OCI-M2 (cell line): Measurements from ENCODE around the gene TARM1.

ENCODE experiments used
- DNase-seq: peaks from one replicate; lab custom pipeline; 2025; ENCODE audit not compliant: unreplicated experiment; lab: John Stamatoyannopoulos, UW

Gene TARM1

GRCh38 chr19:54081032-54081431 is at the start of gene TARM1:
TARM1 (minus strand) TSS chr19:54081365; CDS start chr19:54081340, 25 bp downstream.
- DNase-seq, result no peak

- DNase-seq, result no peak
These were observed 48.4 kb upstream of the TARM1 start for GRCh38 chr19:54129617-54129996.

- no peak for DNase-seq
These were observed 47.8 kb upstream of the TARM1 start for GRCh38 chr19:54128796-54129616.

DNA sequence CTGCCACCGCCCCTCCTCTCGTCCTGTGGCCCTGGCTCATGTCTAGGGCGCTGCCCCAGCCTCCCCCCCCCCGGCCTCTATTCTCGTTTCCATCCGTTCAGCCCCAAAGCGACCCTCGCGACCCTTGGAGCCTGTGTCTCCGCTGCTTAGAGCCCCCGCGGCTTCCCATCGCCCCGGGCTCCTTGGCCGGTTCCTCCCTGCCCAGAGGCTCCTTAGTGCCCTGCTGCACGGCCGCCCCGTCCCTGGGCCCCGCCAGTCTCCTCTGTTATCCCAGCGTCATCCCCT is 47.2 kb upstream of the TARM1 start:
- no peak for DNase-seq

- no peak for DNase-seq
These were observed 46.7 kb upstream of the TARM1 start for GRCh38 chr19:54127688-54128440.

GRCh38 chr19:54125713-54126112 is 44.5 kb upstream of the TARM1 start:
- DNase-seq, result no peak

DNA sequence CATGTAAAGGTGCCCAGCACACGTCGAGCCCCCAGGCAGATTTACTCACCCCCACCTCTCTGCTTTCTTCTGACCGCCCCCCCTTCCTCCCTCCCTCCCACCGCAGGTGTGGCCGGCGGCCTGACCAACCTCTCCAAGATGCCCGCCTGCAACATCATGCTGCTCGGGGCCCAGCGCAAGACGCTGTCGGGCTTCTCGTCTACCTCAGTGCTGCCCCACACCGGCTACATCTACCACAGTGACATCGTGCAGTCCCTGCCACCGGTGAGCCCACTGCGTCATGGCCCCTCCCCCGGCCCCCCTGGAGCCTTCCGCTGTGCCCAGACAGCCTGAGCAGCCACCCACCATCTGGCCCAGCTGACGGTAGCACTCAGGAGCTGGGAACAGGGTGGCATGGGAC is 43.2 kb upstream of the TARM1 start:
- DNase-seq, result no peak

- DNase-seq, result no peak
These were observed 42.5 kb upstream of the TARM1 start for GRCh38 chr19:54123682-54124081.

DNA sequence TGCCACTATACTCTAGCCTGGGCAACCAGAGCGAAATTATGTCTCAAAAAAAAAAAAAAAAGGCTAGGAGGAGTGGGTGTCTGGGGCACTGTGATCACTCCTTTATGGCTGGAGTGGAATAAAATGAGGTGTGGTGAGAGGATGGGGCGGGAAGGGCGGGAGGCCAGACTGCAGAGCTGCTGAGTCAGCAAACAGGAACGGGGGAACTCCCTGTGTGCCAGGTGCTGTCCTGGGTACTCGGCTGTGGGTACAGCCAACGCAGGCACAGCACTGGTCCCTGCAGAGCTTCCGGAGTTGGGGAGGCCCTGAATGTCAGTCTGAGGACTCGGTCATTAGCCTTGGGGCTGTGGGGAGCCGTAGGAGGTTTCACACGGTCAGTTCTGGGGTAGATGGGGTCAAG is 40.1 kb upstream of the TARM1 start:
- DNase-seq, result no peak

GRCh38 chr19:54115109-54116063 is 34.2 kb upstream of the TARM1 start, which contains the start of the genes PRPF31 and TFPT:
PRPF31 (plus strand) TSS chr19:54115754; CDS start chr19:54118279, 2,525 bp downstream.
TFPT (minus strand) TSS chr19:54115657; CDS start chr19:54115269, 388 bp downstream.
- peak; percentile 97 for DNase-seq

GRCh38 chr19:54114340-54115108 is 33.4 kb upstream of the TARM1 start:
- no peak for DNase-seq

GRCh38 chr19:54109651-54110050 is 28.5 kb upstream of the TARM1 start:
- DNase-seq, result no peak

DNA sequence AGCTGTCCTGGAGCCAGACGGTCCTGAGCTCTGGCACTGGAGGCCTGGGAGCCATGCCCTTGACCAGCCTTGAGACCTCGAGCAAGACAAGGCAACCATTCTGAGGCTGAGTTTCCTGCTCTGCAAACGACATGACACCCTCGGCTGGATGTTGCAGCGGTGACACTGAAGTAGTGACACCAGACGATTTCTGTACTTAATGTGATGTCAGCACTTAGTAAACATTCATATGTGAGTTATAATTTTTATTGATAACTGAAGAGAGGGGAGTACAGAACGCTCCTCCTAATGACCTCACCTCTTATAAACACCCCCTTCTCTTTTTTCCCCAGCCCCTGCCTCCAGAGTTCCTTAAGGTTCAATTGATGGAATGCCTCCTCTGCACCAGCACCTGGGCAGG is 27.3 kb upstream of the TARM1 start:
- DNase-seq, result no peak

- DNase-seq, result no peak
These were observed 26.8 kb upstream of the TARM1 start for GRCh38 chr19:54107876-54108490.

DNA sequence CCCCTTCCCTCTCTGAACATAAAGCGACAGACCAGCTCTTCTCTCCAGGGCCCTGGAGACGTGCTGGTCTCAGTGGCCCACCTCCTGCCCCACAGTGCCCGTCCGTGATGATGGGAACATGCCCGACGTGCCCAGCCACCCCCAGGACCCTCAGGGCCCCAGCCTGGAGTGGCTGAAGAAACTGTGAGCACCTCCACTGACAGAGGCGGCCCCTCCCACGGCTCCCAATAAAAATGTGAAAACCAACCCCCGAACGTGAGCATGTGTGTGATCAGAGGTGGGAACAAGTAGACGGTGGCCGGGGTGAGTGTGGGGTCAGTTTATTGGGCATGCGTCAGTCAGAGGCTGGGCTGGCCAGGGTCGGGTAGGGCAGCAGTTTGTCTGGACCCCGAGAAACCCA is 25.6 kb upstream of the TARM1 start:
- DNase-seq, result no peak

- DNase-seq, result no peak
These were observed 24.6 kb upstream of the TARM1 start for GRCh38 chr19:54105796-54106195.

DNA sequence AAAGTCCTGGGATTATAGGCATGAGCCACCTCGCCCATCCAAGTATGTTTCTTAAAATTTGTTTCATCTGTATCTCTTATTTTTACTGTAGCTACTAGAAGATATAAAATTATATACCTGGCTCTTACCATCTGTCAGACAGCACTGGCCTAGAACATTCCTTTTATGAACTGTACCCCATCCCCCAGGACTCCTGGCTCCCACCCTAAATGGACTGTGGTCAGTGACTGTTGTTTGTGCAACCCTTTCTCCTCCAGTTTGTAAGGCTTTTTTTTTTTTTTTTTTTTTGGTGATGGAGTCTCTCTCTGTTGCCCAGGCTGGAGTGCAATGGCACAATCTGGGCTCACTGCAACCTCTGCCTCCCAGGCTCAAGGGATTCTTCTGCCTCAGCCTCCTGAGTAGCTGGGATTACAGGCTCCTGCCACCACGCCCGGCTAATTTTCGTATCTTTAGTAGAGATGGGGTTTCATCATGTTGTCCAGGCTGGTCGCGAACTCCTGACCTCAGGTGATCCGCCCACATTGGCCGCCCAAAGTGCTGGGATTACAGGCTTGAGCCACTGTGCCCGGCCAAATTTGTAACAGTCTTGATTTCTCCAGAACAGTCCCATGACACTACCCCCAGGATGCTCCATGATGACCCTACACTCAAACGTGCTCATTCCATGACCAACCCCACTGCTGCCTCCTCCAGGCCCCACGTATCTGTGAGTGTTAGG is 24.0 kb upstream of the TARM1 start:
- DNase-seq, result no peak

DNA sequence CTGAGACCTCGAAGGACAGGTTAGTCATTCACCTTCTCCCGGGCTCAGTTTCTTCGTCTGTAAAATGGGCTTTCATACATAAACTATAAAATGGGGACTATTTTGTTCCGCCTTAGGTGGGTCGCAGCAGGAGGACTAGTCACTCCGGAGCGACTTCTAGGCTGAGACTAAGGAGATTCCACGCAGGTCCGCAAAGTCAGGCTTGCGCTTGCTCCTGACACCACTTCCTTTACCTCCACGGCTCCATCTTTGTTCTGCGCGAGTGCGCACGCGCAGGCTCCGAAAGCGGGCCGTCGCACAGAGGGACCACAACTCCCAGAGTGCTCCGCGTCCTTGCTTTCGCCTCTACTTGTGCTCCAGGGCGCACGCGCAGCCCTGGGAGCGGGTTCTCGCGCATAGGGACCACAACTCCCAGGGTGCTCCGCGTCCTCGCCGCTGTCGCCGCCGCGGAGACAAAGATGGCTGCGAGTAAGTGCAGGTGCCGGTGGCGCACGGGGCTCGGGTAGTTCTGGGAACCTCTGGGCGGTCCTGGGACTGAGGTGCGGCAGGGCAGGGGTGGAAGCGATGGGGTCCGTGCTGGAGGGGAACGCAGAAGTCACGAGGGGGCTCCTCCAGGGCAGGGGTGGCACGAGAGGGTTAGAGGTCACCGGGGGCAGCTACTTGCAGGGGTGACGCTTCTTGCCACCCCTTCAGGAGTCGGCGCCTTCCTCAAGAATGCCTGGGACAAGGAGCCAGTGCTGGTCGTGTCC is 21.4 kb upstream of the TARM1 start, which contains the start of gene NDUFA3:
Gene NDUFA3, plus strand, starts transcription at position 435 of the 749 bp plus-strand sequence. Its CDS starts 24 bp downstream, at position 459.
- DNase-seq, result peak; percentile 72

- no peak for DNase-seq
These were observed 19.4 kb upstream of the TARM1 start, which contains the start of gene OSCAR for GRCh38 chr19:54100561-54100960. OSCAR (minus strand) TSS chr19:54100803; CDS start chr19:54100792, 11 bp downstream.
